Cardiac ventricle fibroblast (primary cell): ENCODE data around the gene TET3. TPM values are rescaled to one million over a fixed set of nuclear protein-coding genes. Genes with fewer than 3 reads are reported as not detected.

Source experiments
- total RNA-seq: library from RNA; depleted of rRNA; stranded (reverse); fragments of >200 nt; gene quantifications from 2 replicates; pipeline ENCODE4 v1.2.3, GENCODE V29; 2015

The TET3 gene
- total RNA-seq, result 3.4 TPM in 2 replicates

GRCh38 chr2:73984203-73984921 lies at the start of gene TET3:
TET3 (plus strand) TSS chr2:73984910; CDS start chr2:73986404, 1,494 bp downstream.

Other genes with a start within 250 kb of the TET3 start
- gene TPRKB, start 247.6 kb upstream of the TET3 start, total RNA-seq, result 13.7 and 13.8 TPM in 2 replicates
- 30.2 and 30.9 TPM in 2 replicates for gene DUSP11, start 204.8 kb upstream of the TET3 start, total RNA-seq
- gene C2orf78, start 200.7 kb upstream of the TET3 start, total RNA-seq, result not detected in 2 replicates
- 18.8 and 25.3 TPM in 2 replicates for gene STAMBP, start 155.9 kb upstream of the TET3 start, total RNA-seq
- gene ACTG2, start 91.9 kb upstream of the TET3 start, total RNA-seq, result 0.44 and 1.3 TPM in 2 replicates
- 39.7 and 40.8 TPM in 2 replicates for gene DGUOK, start 58.0 kb upstream of the TET3 start, total RNA-seq
- 15.1 and 34.5 TPM in 2 replicates for gene BOLA3, start 163.0 kb downstream of the TET3 start, total RNA-seq
- gene MOB1A, start 194.0 kb downstream of the TET3 start, total RNA-seq, result 75.7 and 95.5 TPM in 2 replicates
- 59.9 and 60.3 TPM in 2 replicates for gene MTHFD2, start 213.7 kb downstream of the TET3 start, total RNA-seq